ENCODE results near the gene SPEN.
A peak's percentile ranks its signal among the peaks of the same experiment; 100 is the strongest.

Gene SPEN

DNA sequence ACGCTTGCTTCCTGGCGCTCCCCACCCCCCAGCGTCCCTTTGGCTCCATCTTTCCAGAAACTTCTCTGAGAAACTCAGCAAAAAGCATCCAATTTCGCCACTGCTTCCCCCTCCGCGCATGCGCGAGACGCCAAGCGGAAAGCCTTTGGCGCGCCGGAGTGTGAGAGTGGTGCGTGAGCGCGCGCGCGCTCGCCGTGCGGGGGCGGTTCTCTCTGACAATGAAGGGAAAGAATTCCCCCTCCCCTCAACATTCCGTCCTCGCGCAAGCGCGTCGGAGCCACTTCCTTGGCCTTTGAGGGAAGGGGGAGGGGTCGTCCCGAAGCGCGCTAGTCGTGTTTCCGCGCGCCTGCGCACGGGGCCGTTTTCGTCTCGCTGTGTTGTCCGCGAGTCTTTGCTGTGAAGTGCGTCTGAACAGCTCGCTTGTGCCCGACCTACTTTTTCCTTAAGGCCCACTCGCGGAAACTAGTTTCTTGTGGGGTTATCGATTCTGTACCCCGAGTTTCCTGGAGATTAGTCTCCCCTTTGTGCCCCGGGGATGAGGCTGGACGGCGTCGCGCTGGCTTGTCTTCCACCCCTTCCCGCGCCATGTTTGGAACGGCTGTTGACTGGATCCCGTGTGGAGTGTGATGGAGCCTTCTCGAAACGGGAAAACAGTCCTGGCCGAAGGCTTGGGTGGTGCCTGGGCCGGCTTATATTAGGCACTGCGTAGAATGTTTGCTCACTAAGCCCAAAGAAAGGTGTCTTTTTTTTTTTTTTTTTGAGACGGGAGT is 11.6 kb upstream of the SPEN start:
- TF ChIP-seq TEAD4 (IDR thresholded peaks at IDR 0.05) (peak; percentile 86), CEBPB (IDR thresholded peaks at IDR 0.05) (no peak; the same call in 1 of the 2 replicates), RAD21 (IDR thresholded peaks at IDR 0.05; ENCODE audit: low read depth) (no peak), MAX (IDR thresholded peaks at IDR 0.05) (peak; percentile 67), USF1 (IDR thresholded peaks at IDR 0.05) (no peak), CREB1 (IDR thresholded peaks at IDR 0.05; ENCODE audit: low read depth) (no peak), NFIC (IDR thresholded peaks at IDR 0.05) (0 out of 2 replicates have a peak, but pooled peaks have one; percentile 11), YY1 (IDR thresholded peaks at IDR 0.05; ENCODE audit: low read depth) (peak; percentile 84), EGR1 (IDR thresholded peaks at IDR 0.05) (peak; percentile 100), TAF1 (IDR thresholded peaks at IDR 0.05; ENCODE audit: low read depth) (peak; percentile 64; the same call in 1 of the 2 replicates)

DNA sequence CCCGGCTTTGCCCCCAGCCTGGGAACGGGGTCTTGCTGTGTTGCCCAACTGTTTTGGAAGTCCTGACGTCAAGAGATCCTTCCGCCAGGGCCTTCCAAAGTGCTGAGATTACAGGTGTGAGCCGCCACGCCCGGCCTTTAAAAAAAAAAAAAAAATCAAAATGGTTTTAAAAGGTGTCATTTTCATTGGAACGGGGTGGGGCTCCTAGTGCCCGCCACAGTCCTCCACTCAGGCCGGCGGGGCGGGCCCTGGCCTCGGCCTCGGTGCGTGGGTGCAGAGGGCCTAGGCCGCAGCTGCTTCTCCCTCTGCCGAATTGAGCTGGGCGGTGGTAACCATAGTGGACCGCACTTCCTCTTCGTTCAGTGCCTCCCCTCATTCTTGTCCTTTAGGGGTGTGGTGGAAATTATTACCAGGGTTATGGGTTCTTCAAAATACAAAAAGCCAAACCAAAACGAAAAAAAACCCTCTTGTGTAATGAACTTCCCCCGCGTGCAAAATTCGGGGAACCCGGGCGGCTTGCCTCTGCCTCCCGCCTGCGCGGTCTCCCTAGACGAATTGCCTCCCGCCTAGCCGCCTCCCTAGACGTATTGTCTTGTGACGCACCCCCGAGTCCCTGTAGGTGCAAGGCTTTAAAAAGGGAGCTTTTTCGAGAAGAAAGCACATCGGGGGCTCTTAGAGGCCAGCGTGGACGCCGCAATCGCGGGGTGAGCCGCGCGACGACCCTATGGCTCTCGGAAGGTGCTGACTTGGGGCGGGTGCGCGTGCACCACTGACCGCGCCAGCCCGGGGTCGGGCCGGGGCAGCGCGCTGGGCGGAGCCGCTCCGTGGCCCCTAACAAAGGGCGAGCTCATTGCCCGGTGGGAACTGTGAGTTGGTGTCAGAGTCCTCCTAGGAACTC is 10.5 kb upstream of the SPEN start:
- no peak for TF ChIP-seq FOXM1 (IDR thresholded peaks at IDR 0.05; ENCODE audit: borderline replicate concordance, low read depth)
- TF ChIP-seq TCF12 (IDR thresholded peaks at IDR 0.05; ENCODE audit: low read depth): no peak
- TF ChIP-seq CEBPB (IDR thresholded peaks at IDR 0.05): no peak
- no peak for TF ChIP-seq EGR1 (IDR thresholded peaks at IDR 0.05)
- no peak for TF ChIP-seq TAF1 (IDR thresholded peaks at IDR 0.05; ENCODE audit: low read depth)
- TF ChIP-seq TEAD4 (IDR thresholded peaks at IDR 0.05): no peak
- TF ChIP-seq USF1 (IDR thresholded peaks at IDR 0.05): no peak
- no peak for TF ChIP-seq RAD21 (IDR thresholded peaks at IDR 0.05; ENCODE audit: low read depth)
- TF ChIP-seq ZBTB7A (IDR thresholded peaks at IDR 0.05; ENCODE audit: low read depth): no peak
- TF ChIP-seq, protein P1, sequence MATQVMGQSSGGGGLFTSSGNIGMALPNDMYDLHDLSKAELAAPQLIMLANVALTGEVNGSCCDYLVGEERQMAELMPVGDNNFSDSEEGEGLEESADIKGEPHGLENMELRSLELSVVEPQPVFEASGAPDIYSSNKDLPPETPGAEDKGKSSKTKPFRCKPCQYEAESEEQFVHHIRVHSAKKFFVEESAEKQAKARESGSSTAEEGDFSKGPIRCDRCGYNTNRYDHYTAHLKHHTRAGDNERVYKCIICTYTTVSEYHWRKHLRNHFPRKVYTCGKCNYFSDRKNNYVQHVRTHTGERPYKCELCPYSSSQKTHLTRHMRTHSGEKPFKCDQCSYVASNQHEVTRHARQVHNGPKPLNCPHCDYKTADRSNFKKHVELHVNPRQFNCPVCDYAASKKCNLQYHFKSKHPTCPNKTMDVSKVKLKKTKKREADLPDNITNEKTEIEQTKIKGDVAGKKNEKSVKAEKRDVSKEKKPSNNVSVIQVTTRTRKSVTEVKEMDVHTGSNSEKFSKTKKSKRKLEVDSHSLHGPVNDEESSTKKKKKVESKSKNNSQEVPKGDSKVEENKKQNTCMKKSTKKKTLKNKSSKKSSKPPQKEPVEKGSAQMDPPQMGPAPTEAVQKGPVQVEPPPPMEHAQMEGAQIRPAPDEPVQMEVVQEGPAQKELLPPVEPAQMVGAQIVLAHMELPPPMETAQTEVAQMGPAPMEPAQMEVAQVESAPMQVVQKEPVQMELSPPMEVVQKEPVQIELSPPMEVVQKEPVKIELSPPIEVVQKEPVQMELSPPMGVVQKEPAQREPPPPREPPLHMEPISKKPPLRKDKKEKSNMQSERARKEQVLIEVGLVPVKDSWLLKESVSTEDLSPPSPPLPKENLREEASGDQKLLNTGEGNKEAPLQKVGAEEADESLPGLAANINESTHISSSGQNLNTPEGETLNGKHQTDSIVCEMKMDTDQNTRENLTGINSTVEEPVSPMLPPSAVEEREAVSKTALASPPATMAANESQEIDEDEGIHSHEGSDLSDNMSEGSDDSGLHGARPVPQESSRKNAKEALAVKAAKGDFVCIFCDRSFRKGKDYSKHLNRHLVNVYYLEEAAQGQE (IDR thresholded peaks at IDR 0.05; ENCODE audit: low read depth): no peak
- TF ChIP-seq NFIC (IDR thresholded peaks at IDR 0.05): no peak
- no peak for TF ChIP-seq MAX (IDR thresholded peaks at IDR 0.05)
- TF ChIP-seq EP300 (IDR thresholded peaks at IDR 0.05; ENCODE audit: borderline replicate concordance): no peak
- no peak for TF ChIP-seq CREB1 (IDR thresholded peaks at IDR 0.05; ENCODE audit: low read depth)
- TF ChIP-seq YY1 (IDR thresholded peaks at IDR 0.05; ENCODE audit: low read depth): no peak

- TF ChIP-seq TAF1 (IDR thresholded peaks at IDR 0.05; ENCODE audit: low read depth) (no peak), ZBTB7A (IDR thresholded peaks at IDR 0.05; ENCODE audit: low read depth) (no peak), RAD21 (IDR thresholded peaks at IDR 0.05; ENCODE audit: low read depth) (no peak), NFIC (IDR thresholded peaks at IDR 0.05) (no peak), CEBPB (IDR thresholded peaks at IDR 0.05) (no peak), TEAD4 (IDR thresholded peaks at IDR 0.05) (no peak), USF1 (IDR thresholded peaks at IDR 0.05) (no peak)
- TF ChIP-seq, protein P1 (IDR thresholded peaks at IDR 0.05; ENCODE audit: low read depth): no peak
Measured at GRCh38 chr1:15837931-15838330, 9.6 kb upstream of the SPEN start.

DNA sequence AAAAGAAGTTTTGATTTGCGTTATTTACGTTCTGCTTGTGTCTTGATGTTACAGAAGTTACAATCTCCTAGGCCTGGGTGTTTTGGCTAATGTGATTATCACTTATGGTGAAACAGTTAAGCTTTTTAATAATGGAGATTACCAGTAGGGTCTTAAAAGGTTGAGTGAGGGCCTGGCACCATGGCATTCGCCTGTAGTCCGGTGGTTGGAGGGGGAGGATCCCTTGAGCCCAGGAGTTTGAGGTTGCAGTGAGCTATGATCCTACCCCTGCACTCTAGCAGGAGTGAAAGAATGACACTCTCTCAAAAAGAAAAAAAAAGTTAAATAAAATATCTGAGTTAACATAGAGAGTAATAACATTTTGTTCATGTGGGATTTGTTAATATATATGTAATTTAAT is 8.8 kb upstream of the SPEN start:
- no peak for TF ChIP-seq TCF12 (IDR thresholded peaks at IDR 0.05; ENCODE audit: low read depth)
- TF ChIP-seq USF1 (IDR thresholded peaks at IDR 0.05): no peak
- no peak for TF ChIP-seq YY1 (IDR thresholded peaks at IDR 0.05; ENCODE audit: low read depth)

All from Ishikawa (cell line).